GM10266 (cell line): ENCODE measurements around the gene PRDM8.
"Not testable (repeated sequence)": the region's sequence is repeated elsewhere in the genome, so short reads cannot be mapped to it uniquely, and the experiment has no call there.

Experiments used
- DNase-seq: peaks from one replicate; pipeline ENCODE4 v3.0.0; 2012; ENCODE audit errors: extremely low spot score
- CTCF ChIP-seq: IDR thresholded peaks from 2 replicates; pipeline ENCODE4 v1.5.1; 2012; ENCODE audit warnings: mild to moderate bottlenecking, low read depth; ENCODE audit not compliant: control insufficient read depth, insufficient read depth; ENCODE audit errors: missing control alignments

PRDM8 gene

GRCh38 chr4:80173401-80173800 is 23.9 kb upstream of the PRDM8 start:
- TF ChIP-seq CTCF = no peak
- no peak for DNase-seq

GRCh38 chr4:80173841-80174240 is 23.5 kb upstream of the PRDM8 start:
- no peak for DNase-seq
- no peak for TF ChIP-seq CTCF

GRCh38 chr4:80177793-80178192 is 19.5 kb upstream of the PRDM8 start:
- not testable (repeated sequence) for DNase-seq

- no peak for TF ChIP-seq CTCF
- no peak for DNase-seq
Observed at GRCh38 chr4:80178964-80179363, 18.3 kb upstream of the PRDM8 start.

GRCh38 chr4:80179637-80180161 is 17.6 kb upstream of the PRDM8 start:
- no peak for TF ChIP-seq CTCF
- no peak for DNase-seq

- DNase-seq = no peak
- TF ChIP-seq CTCF = no peak
Observed at GRCh38 chr4:80180743-80181142, 16.6 kb upstream of the PRDM8 start.

GRCh38 chr4:80182237-80182866 is 15.0 kb upstream of the PRDM8 start:
- peak; percentile 36 for DNase-seq
- no peak for TF ChIP-seq CTCF
